HG02885 (cell line): ENCODE data around the gene HYDIN.

ENCODE experiments used
- ATAC-seq: cut with Tn5 transposase; IDR thresholded peaks from one replicate; pipeline ENCODE4 v1.9.1; 2021; ENCODE audit warnings: mild to moderate bottlenecking; ENCODE audit not compliant: unreplicated experiment, poor library complexity

Gene HYDIN

GRCh38 chr16:71230122-71230845 lies at the start of gene HYDIN:
Gene HYDIN (minus strand): TSS chr16:71230722. CDS start chr16:71186895, 43,827 bp downstream.
- no peak for ATAC-seq

- no peak for ATAC-seq
Measured at GRCh38 chr16:71276589-71277334, 46.2 kb upstream of the HYDIN start.

DNA sequence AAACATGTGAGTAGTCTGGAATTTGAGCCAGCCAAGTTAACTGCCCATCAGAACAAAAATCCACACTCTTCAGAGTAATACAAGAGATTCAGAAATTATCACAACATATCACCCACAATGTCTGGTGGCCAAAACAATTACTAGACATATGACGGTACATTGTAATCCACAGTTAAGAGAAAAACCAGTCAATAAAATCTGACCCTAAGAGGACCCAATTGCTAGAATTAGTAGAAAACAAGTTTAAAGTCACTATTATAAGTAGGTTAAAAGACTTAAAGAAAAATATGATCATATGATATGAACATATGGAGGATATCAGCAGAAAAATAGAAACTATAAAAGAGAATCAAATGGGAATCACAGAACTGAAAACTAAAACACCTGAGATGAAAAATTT lies 42.9 kb upstream of the HYDIN start:
- ATAC-seq = no peak

GRCh38 chr16:71264299-71264698 lies 33.8 kb upstream of the HYDIN start:
- ATAC-seq = no peak

DNA sequence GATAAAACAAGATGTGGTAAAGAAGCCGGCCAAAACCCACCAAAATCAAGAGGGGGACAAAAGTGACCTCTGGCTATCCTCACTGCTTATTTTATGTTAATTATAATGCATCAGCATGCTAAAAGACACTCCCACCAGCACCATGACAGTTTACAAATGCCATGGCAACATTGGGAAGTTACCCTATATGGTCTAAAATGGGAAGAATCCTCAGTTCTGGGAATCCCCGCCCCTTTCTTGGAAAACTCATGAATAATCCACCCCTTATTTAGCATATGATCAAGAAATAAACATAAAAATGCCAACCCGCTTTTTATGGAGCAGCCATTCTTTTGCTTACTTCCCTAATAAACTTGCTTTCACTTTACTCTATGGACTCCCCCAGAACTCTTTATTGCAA lies 33.1 kb upstream of the HYDIN start:
- no peak for ATAC-seq

GRCh38 chr16:71262391-71262790 lies 31.9 kb upstream of the HYDIN start:
- ATAC-seq = no peak

- ATAC-seq = no peak
Measured at GRCh38 chr16:71260995-71261394, 30.5 kb upstream of the HYDIN start.

DNA sequence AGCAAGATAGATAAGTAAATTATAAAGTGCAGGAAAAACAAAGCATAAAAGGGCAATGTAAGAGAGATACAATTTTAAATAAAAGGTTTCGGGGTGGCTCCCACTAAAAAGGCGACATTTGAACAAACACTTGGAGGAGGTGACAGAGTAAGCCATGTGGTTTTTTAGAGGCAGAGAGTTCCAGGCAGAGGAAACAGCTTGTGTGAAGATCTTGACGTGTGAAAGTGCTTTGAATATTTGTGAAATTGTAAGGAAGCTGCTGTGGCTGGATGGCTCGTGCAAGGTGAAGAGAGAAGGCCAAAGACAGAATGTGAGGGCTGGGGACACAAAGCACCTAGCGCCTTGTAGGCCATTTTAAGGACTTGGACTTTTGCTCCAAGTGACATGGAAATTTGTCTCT lies 28.6 kb upstream of the HYDIN start:
- no peak for ATAC-seq

GRCh38 chr16:71258372-71258771 lies 27.9 kb upstream of the HYDIN start:
- ATAC-seq = no peak

- no peak for ATAC-seq
Measured at GRCh38 chr16:71257768-71258167, 27.2 kb upstream of the HYDIN start.

GRCh38 chr16:71255721-71256120 lies 25.2 kb upstream of the HYDIN start:
- no peak for ATAC-seq

DNA sequence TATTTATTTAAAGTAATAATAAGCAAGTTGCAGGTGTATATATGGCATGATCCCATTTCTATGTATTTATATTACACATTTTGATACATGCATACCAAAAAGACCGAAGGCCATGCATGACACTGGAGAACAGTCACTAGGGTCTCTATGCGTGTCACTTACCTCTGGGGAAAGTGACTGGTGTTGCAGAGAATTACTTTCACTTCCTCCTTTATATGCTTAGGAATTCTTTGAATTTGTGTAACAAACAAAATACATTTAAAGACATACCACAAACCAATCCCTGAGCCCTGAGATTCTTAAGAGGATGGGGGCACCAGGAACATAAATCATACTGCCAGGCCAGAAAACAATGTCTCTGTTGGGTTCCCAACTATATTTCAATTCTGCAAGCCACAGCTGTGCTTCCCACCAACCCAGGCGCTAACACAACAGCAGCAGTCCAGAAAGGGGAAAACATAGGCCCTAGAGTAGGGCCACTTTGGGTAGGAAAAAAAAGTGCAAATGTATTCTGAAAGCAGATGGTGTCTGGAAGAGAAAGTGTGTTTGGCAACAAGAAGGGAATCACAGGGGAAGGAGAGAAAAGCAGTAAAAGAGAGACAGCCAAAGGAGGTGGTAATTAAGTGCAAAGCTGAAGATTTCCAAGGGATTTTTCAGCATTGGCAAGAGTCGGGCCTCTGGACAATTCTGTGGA lies 24.5 kb upstream of the HYDIN start:
- no peak for ATAC-seq

DNA sequence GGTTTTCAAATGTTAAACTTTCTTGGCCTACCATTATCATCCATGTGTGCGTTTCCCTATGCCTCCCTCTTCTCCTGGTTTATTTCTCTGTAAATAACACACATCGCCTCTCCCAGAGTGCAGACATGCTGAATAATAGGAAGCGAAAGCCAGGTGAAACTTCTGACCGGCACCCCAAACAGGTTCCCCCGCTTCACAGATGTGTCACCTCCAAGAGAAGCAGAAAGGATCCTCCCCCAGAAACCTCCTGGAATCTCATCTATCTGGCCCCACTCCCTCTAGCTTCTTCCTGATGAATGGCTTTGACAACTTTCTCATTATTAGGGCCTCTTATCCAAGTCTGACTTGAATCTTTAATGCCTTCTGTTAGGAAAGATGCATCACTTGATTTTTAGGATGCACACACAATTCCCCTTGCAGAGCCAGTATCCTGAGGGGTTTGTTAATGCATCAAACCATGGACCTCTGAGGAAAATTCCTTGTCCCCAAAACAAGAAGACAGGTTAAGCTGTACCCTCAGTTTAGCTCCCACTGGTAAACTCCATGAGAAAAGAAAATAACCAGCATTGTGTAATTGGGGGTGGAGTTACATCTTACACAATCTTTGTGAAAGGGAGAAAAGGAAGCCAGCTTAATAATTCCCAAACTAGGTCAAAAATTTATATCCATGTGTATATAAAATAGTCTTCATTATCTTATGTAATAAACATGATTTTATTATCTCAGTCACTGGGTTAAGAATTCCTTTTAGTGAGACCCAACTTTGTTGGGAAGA lies 20.1 kb upstream of the HYDIN start:
- ATAC-seq = no peak

DNA sequence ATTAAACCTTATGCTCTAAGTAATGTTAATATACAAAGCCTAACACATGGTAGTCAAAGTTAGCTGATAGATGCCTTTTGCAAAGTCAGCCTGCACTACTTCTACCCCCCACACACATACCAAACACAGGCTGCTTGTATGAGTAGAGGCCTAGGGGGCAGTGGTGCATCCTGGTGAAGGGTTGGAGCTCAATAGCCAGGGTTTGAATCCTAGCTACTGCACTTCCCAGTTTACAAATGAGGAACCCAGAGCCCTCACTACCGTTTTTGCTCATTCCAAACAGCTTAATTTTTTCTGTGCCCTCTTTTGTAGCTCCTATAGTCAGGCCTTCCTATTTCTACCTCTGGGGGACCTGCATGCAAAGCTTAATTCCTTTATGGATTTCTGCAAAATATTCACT lies 18.9 kb upstream of the HYDIN start:
- no peak for ATAC-seq

DNA sequence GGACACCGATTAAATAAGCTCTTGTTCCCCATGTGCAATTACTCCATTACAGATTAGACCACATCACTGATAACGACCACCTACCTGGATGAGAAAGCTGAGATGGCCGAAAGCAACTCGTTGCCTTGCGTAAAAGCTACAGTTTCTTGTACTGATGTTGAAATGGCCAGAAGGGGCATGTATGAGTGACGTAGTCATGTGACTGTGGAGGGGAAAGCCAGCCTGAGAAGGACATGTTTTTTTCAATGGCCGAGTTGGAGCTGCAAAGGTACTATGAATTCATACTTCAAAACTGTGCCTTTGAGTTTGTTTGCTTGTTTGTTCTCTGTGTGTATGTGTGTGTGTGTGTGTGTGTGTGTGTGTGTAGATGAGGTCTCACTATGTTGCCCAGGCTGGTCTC lies 17.0 kb upstream of the HYDIN start:
- ATAC-seq = no peak

GRCh38 chr16:71246309-71246708 lies 15.8 kb upstream of the HYDIN start:
- no peak for ATAC-seq

GRCh38 chr16:71244521-71244920 lies 14.0 kb upstream of the HYDIN start:
- no peak for ATAC-seq

GRCh38 chr16:71242601-71243000 lies 12.1 kb upstream of the HYDIN start:
- ATAC-seq = no peak

DNA sequence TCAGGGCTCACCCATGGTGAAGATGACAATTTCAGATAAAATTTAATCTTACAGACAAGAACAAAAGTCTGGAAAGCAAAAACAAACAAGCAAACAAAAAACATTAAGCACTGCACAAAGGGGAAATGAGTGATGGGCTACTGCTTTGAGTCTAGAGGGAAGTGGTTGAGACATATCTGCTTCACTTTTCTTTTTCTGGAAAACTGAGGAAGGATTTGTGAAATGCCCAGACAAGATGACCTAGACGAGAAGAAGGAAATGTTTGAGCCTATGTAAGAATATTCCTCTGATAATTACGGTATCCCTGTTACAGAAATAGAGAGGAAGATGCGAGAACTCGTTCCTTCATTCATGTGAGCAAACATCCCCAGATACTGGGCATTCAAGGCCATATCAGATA lies 11.5 kb upstream of the HYDIN start:
- no peak for ATAC-seq

- ATAC-seq = no peak
Measured at GRCh38 chr16:71229344-71229743, 1.2 kb downstream of the HYDIN start.
